Measurements from ENCODE around the gene DNAJC12. TPM values are rescaled to one million over a fixed set of nuclear protein-coding genes. Genes with fewer than 3 reads are reported as not detected.

The DNAJC12 gene
- total RNA-seq, 1 donor from 2014 or later = 3.7 TPM

DNA sequence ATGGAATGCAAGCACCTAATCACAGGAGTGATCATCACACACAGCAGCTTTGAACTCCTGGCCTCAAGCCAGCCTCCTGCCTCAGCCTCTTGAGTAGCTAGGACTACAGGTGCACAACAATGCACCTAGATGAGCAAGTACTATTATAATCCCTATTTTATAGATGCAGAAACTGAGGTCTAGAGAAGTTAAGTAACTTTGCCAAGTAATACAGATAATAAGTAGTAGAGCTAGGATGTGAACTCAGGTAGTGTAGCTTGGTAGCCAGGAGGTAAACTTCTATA, 33.7 kb downstream of the DNAJC12 start:
- H3K27me3 ChIP-seq = no peaks in the 10 kb centered on the region
- no peaks in the 10 kb centered on the region for H3K36me3 ChIP-seq
- no peak overlapping the region for H3K4me2 ChIP-seq
- no peaks in the 10 kb centered on the region for H3K4me1 Mint-ChIP-seq
- no peak overlapping the region for H3K27ac Mint-ChIP-seq
- H3K9me3 ChIP-seq (ENCODE audit: low read depth) = no peaks in the 10 kb centered on the region
- H3F3A ChIP-seq (ENCODE audit: low read depth) = no peaks in the 10 kb centered on the region
- no peak overlapping the region for H3K4me3 Mint-ChIP-seq
- H3K9me3 Mint-ChIP-seq = no peaks in the 10 kb centered on the region
- H3K79me2 ChIP-seq (ENCODE audit: low read depth) = no peaks in the 10 kb centered on the region
- no peak overlapping the region for H3K9ac ChIP-seq
- H3K27me3 Mint-ChIP-seq (ENCODE audit: insufficient read depth, low read depth) = no peaks in the 10 kb centered on the region
- no peaks in the 10 kb centered on the region for H4K20me1 ChIP-seq (ENCODE audit: low read depth)
- H3K4me1 ChIP-seq = peaks cover 2% of the 10 kb centered on the region
- H3K4me3 ChIP-seq = no peak overlapping the region
- no peak for DNase-seq (ENCODE audit: low spot score)
- H3K36me3 Mint-ChIP-seq = no peaks in the 10 kb centered on the region
- no peak for TF ChIP-seq EZH2phosphoT487 (IDR thresholded peaks at IDR 0.05)
- TF ChIP-seq, protein P1, sequence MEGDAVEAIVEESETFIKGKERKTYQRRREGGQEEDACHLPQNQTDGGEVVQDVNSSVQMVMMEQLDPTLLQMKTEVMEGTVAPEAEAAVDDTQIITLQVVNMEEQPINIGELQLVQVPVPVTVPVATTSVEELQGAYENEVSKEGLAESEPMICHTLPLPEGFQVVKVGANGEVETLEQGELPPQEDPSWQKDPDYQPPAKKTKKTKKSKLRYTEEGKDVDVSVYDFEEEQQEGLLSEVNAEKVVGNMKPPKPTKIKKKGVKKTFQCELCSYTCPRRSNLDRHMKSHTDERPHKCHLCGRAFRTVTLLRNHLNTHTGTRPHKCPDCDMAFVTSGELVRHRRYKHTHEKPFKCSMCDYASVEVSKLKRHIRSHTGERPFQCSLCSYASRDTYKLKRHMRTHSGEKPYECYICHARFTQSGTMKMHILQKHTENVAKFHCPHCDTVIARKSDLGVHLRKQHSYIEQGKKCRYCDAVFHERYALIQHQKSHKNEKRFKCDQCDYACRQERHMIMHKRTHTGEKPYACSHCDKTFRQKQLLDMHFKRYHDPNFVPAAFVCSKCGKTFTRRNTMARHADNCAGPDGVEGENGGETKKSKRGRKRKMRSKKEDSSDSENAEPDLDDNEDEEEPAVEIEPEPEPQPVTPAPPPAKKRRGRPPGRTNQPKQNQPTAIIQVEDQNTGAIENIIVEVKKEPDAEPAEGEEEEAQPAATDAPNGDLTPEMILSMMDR (IDR thresholded peaks at IDR 0.05) = no peak
- H3K27ac ChIP-seq = no peak overlapping the region
- H2AFZ ChIP-seq (replicated peaks) = no peak overlapping the region

DNA sequence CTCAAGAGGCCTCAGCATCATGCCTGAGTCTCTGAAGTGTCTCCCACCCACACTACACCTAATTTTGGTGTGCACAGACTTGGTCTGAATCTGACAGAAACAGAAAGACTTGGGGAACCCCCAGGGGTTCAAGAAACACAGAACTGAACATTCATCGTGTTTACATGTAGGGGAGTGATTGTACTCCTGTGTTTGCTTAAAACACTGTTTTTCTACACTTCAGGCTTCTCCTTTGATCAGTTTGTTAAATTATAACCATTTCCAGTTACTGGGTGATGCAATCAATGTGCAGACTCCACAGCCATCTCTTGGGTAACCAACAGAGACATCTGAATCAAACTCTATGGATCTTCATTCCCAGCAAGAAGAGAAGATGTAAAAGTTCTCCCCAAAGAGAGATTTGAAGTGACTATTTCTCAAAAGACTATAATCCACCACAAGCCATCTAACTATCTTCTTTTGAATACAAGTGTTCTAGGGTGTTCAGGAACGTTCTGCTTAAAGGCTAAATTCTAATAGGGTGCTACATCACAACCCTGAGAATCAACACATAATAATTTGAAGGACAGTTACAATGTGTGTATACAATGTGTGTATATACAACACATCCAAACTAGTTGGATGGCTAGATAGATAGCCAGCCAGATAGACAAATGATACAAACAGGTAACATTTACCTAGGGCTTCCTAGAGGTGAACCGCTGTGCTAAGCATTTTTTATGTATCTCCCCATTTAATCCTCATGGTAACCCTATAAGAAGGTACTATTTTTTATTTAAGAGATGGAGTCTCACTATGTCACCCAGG, 34.2 kb downstream of the DNAJC12 start:
- Mint-ChIP-seq H3K27ac (no peak overlapping the region), H3K4me1 (no peaks in the 10 kb centered on the region), H3K27me3 (ENCODE audit: insufficient read depth, low read depth) (no peaks in the 10 kb centered on the region), H3K36me3 (no peaks in the 10 kb centered on the region), H3K9me3 (no peaks in the 10 kb centered on the region), H3K4me3 (no peak overlapping the region)
- Histone ChIP-seq H3K4me2 (no peak overlapping the region), H3K4me3 (no peak overlapping the region), H3K27me3 (no peaks in the 10 kb centered on the region), H3K9ac (no peak overlapping the region), H3K27ac (no peak overlapping the region), H2AFZ (replicated peaks) (no peak overlapping the region), H3K9me3 (ENCODE audit: low read depth) (no peaks in the 10 kb centered on the region), H4K20me1 (ENCODE audit: low read depth) (no peaks in the 10 kb centered on the region), H3K36me3 (no peaks in the 10 kb centered on the region), H3K79me2 (ENCODE audit: low read depth) (no peaks in the 10 kb centered on the region), H3F3A (ENCODE audit: low read depth) (no peaks in the 10 kb centered on the region), H3K4me1 (no peaks in the 10 kb centered on the region)
- DNase-seq (ENCODE audit: low spot score) = no peak
- TF ChIP-seq, protein P1 (IDR thresholded peaks at IDR 0.05) = no peak
- TF ChIP-seq EZH2phosphoT487 (IDR thresholded peaks at IDR 0.05) (no peak), EZH2 (IDR thresholded peaks at IDR 0.05) (no peak)

DNA sequence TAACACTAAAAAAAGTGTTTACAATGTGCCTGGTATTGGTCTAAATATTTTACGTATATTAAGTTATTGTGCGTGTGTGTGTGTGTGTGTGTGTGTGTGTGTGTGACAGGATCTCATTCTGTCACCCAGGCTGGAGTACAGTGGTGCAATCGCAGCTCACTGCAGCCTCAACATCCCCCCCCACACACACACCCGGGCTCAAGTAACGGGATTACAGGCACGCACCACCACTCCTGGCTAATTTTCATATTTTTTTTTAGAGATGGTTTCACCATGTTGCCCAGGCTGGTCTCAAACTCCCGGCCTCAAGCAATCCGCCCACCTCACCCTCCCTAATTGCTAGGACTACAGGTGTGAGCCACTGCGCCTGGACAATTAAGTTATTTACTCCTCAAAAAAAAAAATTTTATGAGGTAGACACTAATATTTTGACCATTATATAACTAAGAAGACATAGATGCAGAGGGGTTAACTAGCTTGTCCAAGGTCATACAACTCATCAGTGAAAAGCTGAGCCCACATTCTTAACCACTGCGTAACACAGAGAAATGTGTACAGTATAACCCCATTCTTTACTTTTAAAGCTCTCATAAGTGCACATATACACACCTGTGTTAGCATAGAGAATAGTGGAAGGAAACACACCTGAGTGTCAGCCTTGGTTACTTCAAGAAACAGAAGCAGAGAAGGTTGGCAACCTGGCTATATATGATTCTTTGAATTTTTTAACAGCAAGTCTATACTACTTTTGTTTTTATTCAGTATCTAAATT, 35.0 kb downstream of the DNAJC12 start:
- Mint-ChIP-seq H3K36me3 (no peaks in the 10 kb centered on the region), H3K4me3 (no peak overlapping the region), H3K9me3 (no peaks in the 10 kb centered on the region), H3K4me1 (no peaks in the 10 kb centered on the region), H3K27ac (no peak overlapping the region), H3K27me3 (ENCODE audit: insufficient read depth, low read depth) (no peaks in the 10 kb centered on the region)
- Histone ChIP-seq H3K27me3 (no peaks in the 10 kb centered on the region), H3K79me2 (ENCODE audit: low read depth) (no peaks in the 10 kb centered on the region), H3K4me1 (no peaks in the 10 kb centered on the region), H3K9me3 (ENCODE audit: low read depth) (no peaks in the 10 kb centered on the region), H3K4me2 (no peak overlapping the region), H3K27ac (no peak overlapping the region), H3K36me3 (no peaks in the 10 kb centered on the region), H3K4me3 (no peak overlapping the region), H2AFZ (replicated peaks) (no peak overlapping the region), H4K20me1 (ENCODE audit: low read depth) (no peaks in the 10 kb centered on the region), H3K9ac (no peak overlapping the region), H3F3A (ENCODE audit: low read depth) (no peaks in the 10 kb centered on the region)
- TF ChIP-seq, protein P1 (IDR thresholded peaks at IDR 0.05) = no peak
- TF ChIP-seq EZH2 (IDR thresholded peaks at IDR 0.05) (no peak), EZH2phosphoT487 (IDR thresholded peaks at IDR 0.05) (no peak)
- DNase-seq (ENCODE audit: low spot score) = no peak
